Measurements from ENCODE around the gene LRBA.

DNA sequence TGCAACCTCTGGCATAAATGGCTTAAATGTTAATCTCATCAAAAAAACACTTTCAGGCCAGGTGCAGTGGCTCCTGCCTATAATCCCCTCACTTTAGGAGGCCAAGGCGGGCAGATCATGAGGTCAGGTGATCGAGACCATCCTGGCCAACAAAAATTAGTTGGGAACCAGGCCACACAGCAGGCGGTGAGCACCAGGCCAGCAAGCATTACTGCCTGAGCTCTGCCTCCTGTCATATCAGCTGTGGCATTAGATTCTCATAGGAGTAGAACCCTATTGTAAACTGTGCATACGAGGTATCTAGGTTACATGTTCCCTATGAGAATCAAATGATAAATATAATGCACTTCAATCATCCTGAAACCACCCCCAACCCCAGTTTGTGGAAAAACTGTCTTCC, 125.8 kb downstream of the LRBA start:
- TF ChIP-seq POU2F2 (IDR thresholded peaks at IDR 0.05; ENCODE audit: low read depth, low read length) (no peak), TAF1 (IDR thresholded peaks at IDR 0.05; ENCODE audit: low read depth, low read length) (no peak)

Measured in GM12891 (cell line).